GM12891 (cell line): ENCODE results near the gene AK5.

Experiments used
- PAX5 ChIP-seq: IDR thresholded peaks from 2 replicates; pipeline ENCODE4 v1.6.1; 2011; ENCODE audit warnings: low read length, moderate library complexity, mild to moderate bottlenecking; ENCODE audit not compliant: insufficient read depth, severe bottlenecking
- POLR2A ChIP-seq: IDR thresholded peaks from 2 replicates; pipeline ENCODE4 v1.6.1; 2011; ENCODE audit warnings: low read depth, low read length, control low read depth
- POLR2AphosphoS5 ChIP-seq: IDR thresholded peaks from 2 replicates; pipeline ENCODE4 v1.6.1; 2011; ENCODE audit warnings: low read depth, low read length, control low read depth
- SPI1 ChIP-seq: IDR thresholded peaks from 2 replicates; pipeline ENCODE4 v1.6.1; 2011; ENCODE audit warnings: low read depth, low read length, control low read depth
- TAF1 ChIP-seq: IDR thresholded peaks from 2 replicates; pipeline ENCODE4 v1.6.1; 2011; ENCODE audit warnings: low read depth, low read length, control low read depth

GRCh38 chr1:77308889-77309621 is 27.2 kb downstream of the AK5 start:
- TF ChIP-seq POLR2A (no peak), POLR2AphosphoS5 (no peak), TAF1 (no peak), PAX5 (no peak), SPI1 (peak; percentile 70)
